Glutamatergic neuron (in vitro differentiated cells): ENCODE results near the gene OSBPL1A. TPM values are rescaled to one million over a fixed set of nuclear protein-coding genes. Genes with fewer than 3 reads are reported as not detected.

Source experiments
- DNase-seq: peaks from one replicate; pipeline ENCODE4 v3.0.0; 2022
- H3K27ac Mint-ChIP-seq: one replicate; pipeline ENCODE4 v1.8.0; 2020; ENCODE audit warnings: mild to moderate bottlenecking, mixed read lengths, inconsistent platforms; ENCODE audit not compliant: unreplicated experiment
- H3K27me3 Mint-ChIP-seq: one replicate; pipeline ENCODE4 v1.8.0; 2020; ENCODE audit warnings: mild to moderate bottlenecking, moderate library complexity, mixed read lengths, inconsistent platforms; ENCODE audit not compliant: unreplicated experiment
- H3K36me3 Mint-ChIP-seq: one replicate; pipeline ENCODE4 v1.8.0; 2020; ENCODE audit warnings: mild to moderate bottlenecking, mixed read lengths, inconsistent platforms; ENCODE audit not compliant: unreplicated experiment
- H3K4me1 Mint-ChIP-seq: one replicate; pipeline ENCODE4 v1.8.0; 2020; ENCODE audit warnings: mild to moderate bottlenecking, low read depth, mixed read lengths, inconsistent platforms; ENCODE audit not compliant: unreplicated experiment
- H3K4me3 Mint-ChIP-seq: one replicate; pipeline ENCODE4 v1.8.0; 2020; ENCODE audit warnings: mild to moderate bottlenecking, mixed read lengths, inconsistent platforms; ENCODE audit not compliant: unreplicated experiment
- H3K9me3 Mint-ChIP-seq: one replicate; pipeline ENCODE4 v1.8.0; 2020; ENCODE audit warnings: mild to moderate bottlenecking, moderate library complexity, mixed read lengths, inconsistent platforms; ENCODE audit not compliant: unreplicated experiment
- total RNA-seq: library from RNA; stranded (reverse); fragmentation: NEBNext Ultra II Directional; extraction: Animal tissue kit (Norgen Biotek cat#: 25700); gene quantifications from one replicate; pipeline ENCODE4 v1.2.1, GENCODE V29; 2021; ENCODE audit not compliant: unreplicated experiment
- TF ChIP-seq, protein P1 (sequence below): fragments of 200-600 bp; sonication (generic); IDR thresholded peaks from one replicate; pipeline ENCODE4 v1.5.0; 2021; ENCODE audit not compliant: partially characterized antibody, unreplicated experiment

Gene OSBPL1A
- total RNA-seq, 1 donor from 2014 or later = 27.5 TPM

GRCh38 chr18:24239341-24239740 is 158.3 kb downstream of the OSBPL1A start:
- Mint-ChIP-seq H3K27me3 (no peaks in the 10 kb centered on the region), H3K36me3 (peaks cover 8% of the 10 kb centered on the region), H3K9me3 (no peaks in the 10 kb centered on the region), H3K4me3 (no peak overlapping the region), H3K4me1 (peaks cover 7% of the 10 kb centered on the region), H3K27ac (no peak overlapping the region)
- TF ChIP-seq, protein P1, sequence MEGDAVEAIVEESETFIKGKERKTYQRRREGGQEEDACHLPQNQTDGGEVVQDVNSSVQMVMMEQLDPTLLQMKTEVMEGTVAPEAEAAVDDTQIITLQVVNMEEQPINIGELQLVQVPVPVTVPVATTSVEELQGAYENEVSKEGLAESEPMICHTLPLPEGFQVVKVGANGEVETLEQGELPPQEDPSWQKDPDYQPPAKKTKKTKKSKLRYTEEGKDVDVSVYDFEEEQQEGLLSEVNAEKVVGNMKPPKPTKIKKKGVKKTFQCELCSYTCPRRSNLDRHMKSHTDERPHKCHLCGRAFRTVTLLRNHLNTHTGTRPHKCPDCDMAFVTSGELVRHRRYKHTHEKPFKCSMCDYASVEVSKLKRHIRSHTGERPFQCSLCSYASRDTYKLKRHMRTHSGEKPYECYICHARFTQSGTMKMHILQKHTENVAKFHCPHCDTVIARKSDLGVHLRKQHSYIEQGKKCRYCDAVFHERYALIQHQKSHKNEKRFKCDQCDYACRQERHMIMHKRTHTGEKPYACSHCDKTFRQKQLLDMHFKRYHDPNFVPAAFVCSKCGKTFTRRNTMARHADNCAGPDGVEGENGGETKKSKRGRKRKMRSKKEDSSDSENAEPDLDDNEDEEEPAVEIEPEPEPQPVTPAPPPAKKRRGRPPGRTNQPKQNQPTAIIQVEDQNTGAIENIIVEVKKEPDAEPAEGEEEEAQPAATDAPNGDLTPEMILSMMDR = no peak
- no peak for DNase-seq

DNA sequence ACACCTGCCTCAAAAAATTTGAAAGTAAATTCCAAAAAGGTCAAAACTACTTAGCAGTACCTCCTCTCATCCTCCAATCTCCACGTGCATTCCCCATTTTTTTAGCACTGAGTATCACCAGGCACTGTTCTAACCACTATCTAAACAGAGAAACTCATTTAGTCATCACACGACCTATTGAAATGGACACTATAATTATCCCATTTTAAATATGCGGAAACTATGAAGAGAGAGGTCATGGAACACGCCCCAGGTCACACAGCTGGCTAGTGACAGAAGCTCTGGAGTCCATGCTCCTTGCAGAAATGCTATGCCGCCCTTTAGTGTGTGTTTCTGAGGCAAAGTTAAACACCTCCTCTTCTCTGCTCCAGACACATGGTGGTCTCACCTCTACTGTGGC is 159.2 kb downstream of the OSBPL1A start:
- peaks cover 2% of the 10 kb centered on the region for H3K4me1 Mint-ChIP-seq
- peaks cover 8% of the 10 kb centered on the region for H3K36me3 Mint-ChIP-seq

GRCh38 chr18:24234850-24235418 is 162.7 kb downstream of the OSBPL1A start:
- Mint-ChIP-seq H3K9me3 (no peaks in the 10 kb centered on the region), H3K27me3 (no peaks in the 10 kb centered on the region), H3K36me3 (peaks cover 8% of the 10 kb centered on the region), H3K27ac (no peak overlapping the region), H3K4me3 (no peak overlapping the region), H3K4me1 (no peaks in the 10 kb centered on the region)
- no peak for DNase-seq
- TF ChIP-seq, protein P1 = no peak

More for the DNA sequence above, 159.2 kb downstream of the OSBPL1A start:
- no peak for DNase-seq
- Mint-ChIP-seq H3K9me3 (no peaks in the 10 kb centered on the region), H3K27ac (no peak overlapping the region), H3K4me3 (no peak overlapping the region), H3K27me3 (no peaks in the 10 kb centered on the region)
- TF ChIP-seq, protein P1 = no peak

DNA sequence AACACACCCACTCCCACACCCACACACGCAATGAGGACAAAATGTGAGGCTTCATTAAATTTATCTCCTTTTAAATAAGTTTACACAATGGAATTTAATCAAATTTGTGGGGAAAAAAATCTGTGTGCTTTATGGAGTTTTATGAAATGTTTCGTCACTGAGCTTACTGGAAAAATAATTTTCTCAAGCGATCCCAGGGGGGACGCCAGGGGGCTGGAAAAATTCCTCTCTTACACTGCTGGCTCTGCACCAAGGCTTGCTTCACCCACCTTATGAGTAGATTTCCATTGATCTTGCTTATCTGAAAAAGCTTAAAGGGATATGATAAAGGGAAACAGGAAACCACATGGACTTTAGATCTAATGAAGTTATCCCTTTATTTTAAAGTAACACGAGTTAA is 163.3 kb downstream of the OSBPL1A start:
- H3K27me3 Mint-ChIP-seq = no peaks in the 10 kb centered on the region
- no peak overlapping the region for H3K27ac Mint-ChIP-seq
- no peak for DNase-seq
- H3K4me1 Mint-ChIP-seq = no peaks in the 10 kb centered on the region
- H3K36me3 Mint-ChIP-seq = peaks cover 8% of the 10 kb centered on the region
- H3K4me3 Mint-ChIP-seq = no peak overlapping the region
- no peaks in the 10 kb centered on the region for H3K9me3 Mint-ChIP-seq
- TF ChIP-seq, protein P1 = no peak

- Mint-ChIP-seq H3K27me3 (no peaks in the 10 kb centered on the region), H3K27ac (no peak overlapping the region), H3K4me3 (no peak overlapping the region), H3K36me3 (peaks cover 8% of the 10 kb centered on the region), H3K9me3 (no peaks in the 10 kb centered on the region), H3K4me1 (no peaks in the 10 kb centered on the region)
- TF ChIP-seq, protein P1 = no peak
- DNase-seq = no peak
Observed at GRCh38 chr18:24232800-24233199, 164.8 kb downstream of the OSBPL1A start.
